Activated T-helper 9 cell treated with anti-CD3 and anti-CD28 coated beads, Interleukin-2, amount 50 U/mL, for 16 hours (primary cell): ENCODE results near the gene MFSD6.
"Not testable (repeated sequence)": the region's sequence is repeated elsewhere in the genome, so short reads cannot be mapped to it uniquely, and the experiment has no call there.

Experiments used
- DNase-seq: peaks from one replicate; pipeline ENCODE4 v3.0.0-alpha.2; 2020; ENCODE audit warnings: low read depth

MFSD6 gene

GRCh38 chr2:190466819-190467446, 58.8 kb downstream of the MFSD6 start:
- DNase-seq, result no peak

GRCh38 chr2:190467575-190468083, 59.5 kb downstream of the MFSD6 start:
- no peak for DNase-seq

- not testable (repeated sequence) for DNase-seq
Measured at GRCh38 chr2:190468354-190468753, 60.2 kb downstream of the MFSD6 start.

- DNase-seq, result no peak
Measured at GRCh38 chr2:190468814-190469569, 60.8 kb downstream of the MFSD6 start.

GRCh38 chr2:190469771-190470170, 61.6 kb downstream of the MFSD6 start:
- no peak for DNase-seq

DNA sequence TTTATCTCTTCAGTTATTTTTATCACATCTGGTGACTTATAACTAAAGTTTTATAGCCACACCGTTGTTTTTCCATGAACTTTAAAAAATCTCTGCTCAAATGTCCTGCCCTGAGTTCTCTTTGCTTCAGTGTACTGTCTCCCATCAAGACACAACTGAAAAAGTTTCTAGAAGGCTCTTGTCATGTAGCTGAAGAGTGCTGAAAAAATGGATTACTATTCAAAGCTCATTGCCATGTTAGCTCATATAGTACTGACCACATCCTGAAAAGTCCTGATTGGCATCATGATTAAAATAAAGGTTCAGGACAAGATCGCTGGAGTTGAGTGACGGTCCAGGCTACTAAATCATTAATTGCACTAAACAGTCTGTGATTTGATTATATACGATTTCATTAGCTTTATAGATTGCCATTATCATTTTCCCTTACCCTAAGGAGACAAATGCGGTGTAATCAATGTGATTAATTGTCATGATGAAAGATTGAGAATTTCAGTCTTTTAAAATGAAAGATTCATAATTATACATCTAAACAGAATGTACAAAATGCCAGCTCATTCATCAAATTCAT, 62.2 kb downstream of the MFSD6 start:
- no peak for DNase-seq

DNA sequence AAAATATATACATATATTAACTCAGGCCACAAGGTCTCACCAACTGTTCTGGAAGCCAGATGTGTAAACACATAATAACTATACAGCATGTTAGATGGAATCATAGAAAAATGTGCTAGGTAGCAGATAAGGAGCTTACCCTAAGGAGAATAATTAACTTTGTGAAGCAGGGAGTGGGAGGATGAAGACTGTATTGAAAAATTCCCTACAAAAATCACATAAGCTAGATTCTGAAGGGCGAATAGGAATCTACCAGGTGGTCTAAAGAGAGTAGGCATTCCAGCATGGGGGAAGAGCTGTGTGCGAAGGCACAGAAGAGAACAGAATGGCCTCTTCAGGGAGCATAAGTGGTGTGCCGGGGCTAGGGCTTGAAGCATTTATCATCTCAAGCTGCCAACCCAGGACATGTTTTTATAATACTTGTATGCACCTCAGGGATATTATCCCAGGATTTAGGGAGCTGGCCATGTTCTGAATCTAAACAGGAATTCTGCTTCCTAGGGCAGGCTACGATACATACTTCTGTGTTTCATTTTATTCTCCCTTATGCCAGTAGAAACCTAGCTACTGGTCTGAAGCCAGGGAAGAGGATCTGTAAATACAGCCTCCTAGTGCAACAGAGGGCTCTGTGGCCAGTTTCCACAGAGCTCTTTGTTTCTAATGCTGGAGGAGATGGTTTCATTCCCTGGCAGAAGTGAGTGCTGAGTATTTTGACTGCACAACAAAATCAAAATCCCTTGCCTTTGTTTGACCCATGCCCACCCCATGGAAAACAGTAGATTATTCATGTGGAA, 69.7 kb downstream of the MFSD6 start:
- DNase-seq, result no peak

DNA sequence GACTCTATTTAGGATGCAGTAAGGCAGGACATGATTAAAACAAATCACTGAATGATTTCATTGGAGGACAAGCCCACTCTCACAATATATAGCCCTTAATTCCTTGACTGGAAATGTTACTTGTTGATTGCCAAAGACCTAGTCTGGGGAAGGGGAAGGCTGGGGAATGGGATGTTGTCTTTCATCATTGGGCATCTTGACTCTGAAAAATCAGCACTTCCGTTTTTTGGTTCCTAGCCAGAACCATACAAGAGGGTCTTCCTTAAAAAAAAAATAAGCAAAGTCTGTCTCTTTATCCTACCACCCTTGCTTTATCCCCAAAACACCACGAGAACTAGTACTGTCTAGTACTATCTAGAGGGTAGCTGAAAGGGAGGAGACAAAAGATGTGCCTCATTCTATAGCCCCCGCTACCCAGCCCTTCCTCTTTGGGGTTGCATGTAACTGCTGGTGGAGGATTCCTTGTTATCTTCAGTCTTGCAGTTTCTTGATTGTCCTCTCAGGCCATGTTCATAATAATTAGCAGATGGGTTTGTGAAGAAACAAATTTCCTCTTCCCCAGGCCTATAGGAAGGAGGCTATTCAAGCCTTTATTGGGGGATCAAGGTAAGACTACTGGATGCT, 70.5 kb downstream of the MFSD6 start:
- DNase-seq, result no peak

DNA sequence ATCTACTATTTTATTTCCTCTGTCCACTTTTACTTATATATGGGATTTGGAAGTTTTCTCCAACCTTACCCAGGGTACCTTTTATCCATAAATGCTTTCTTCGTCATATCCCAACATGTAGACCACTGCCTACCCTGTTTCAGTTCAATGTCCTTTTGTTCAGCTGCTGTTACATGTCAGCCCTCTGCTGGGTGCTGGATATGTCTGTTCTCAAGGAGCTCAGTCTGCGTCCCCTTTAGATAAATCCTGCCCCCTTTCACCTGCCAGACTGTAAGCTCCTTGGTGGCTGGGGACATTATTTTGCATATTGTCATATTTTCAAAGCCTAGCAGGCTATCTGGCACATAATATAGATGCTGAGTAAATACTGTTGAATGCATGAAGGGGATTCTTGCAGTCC, 73.2 kb downstream of the MFSD6 start:
- no peak for DNase-seq

GRCh38 chr2:190482451-190482850, 74.3 kb downstream of the MFSD6 start:
- DNase-seq, result no peak

- no peak for DNase-seq
Measured at GRCh38 chr2:190486037-190486623, 78.0 kb downstream of the MFSD6 start.

DNA sequence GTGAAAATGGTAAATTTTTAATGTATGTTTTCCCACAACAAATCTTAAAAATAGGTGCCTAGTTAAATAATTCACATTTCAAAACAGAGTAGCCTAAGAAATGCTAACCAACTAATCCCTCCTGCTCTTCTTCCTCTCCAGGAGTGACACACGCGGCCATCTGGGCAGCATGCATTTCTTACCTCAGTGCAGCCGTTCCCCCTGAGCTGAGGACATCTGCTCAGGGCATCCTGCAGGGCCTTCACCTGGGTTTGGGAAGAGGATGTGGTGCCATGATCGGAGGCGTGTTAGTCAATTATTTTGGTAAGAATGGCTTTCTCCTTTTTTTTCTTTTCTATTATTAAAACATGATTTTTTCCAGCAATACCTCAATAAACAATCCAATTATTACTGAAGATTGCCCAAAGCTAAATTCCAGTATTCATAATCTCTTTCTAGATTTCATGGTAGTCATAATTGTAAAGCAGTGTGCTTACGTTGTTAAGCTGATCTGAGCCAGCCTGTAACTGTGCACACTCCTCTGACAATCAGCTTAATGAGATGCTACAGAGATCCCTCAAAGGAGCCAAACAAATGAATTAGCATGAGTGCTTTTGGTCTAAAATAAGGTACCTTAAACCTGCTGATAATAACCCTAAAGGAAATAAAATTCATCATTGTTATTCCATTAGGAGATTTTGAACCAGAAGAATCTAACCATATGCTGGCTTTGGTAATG, 80.5 kb downstream of the MFSD6 start:
- no peak for DNase-seq

DNA sequence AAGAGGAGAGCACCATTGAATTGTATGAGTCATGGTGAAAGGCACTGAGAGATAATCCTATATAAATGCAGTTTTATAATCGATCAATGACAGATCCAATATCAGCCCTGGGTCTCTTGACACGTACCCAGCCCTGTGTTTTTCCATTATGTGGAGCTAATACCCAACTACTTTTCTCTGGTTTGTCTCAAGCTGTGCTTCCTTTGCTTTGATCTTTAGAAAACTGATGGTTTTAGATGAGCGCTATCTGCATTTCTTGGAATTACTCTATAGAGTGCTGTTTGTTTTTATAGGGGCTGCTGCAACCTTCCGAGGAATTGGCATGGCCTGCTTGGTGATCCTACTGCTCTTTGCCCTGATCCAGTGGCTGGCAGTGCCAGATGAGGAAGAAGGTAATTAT, 81.3 kb downstream of the MFSD6 start:
- no peak for DNase-seq

DNA sequence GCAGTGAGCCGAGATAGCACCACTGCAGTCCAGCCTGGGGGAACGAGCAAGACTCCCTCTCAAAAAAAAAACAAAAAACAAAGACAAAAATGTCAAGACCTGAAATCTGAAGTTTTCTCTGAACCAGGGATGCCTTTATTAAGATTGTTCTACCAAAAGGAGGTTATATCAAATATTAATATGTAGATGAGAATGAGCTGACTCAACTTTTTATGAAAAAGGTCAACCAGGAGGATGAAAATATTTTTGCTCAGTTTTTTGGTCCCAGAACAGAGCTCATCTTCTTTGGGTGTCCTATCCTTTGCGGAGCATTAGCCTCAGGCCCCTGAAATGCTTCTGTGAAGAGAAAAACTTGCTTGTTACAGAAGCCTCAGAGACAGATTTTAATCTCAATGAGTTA, 82.3 kb downstream of the MFSD6 start:
- no peak for DNase-seq

- no peak for DNase-seq
Measured at GRCh38 chr2:190493095-190493494, 84.9 kb downstream of the MFSD6 start.

DNA sequence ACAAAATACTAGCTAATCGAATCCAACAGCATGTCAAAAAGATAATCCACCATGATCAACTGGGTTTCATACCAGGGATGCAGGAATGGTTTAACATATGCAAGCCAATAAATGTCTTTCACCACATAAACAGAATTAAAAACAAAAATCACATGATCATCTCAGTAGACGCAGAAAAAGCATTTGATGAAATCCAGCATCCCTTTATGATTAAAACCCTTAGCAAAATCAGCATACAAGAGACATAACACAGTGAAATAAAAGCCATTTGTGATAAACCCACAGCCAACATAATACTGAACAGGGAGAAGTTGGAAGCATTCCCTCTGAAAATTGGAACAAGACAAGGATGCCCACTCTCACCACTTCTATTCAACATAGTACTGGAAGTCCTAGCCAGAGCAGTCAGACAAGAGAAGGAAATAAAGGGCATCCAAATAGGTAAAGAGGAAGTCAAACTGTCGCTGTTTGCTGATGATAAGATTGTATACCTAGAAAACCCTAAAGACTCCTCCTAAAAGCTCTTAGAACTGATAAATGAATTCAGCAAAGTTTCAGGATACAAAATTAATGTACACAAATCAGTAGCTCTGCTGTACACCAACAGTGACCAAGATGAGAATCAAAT, 86.6 kb downstream of the MFSD6 start:
- DNase-seq, result not testable (repeated sequence)

GRCh38 chr2:190497428-190497827, 89.3 kb downstream of the MFSD6 start:
- no peak for DNase-seq

- no peak for DNase-seq
Measured at GRCh38 chr2:190499273-190499672, 91.1 kb downstream of the MFSD6 start.

DNA sequence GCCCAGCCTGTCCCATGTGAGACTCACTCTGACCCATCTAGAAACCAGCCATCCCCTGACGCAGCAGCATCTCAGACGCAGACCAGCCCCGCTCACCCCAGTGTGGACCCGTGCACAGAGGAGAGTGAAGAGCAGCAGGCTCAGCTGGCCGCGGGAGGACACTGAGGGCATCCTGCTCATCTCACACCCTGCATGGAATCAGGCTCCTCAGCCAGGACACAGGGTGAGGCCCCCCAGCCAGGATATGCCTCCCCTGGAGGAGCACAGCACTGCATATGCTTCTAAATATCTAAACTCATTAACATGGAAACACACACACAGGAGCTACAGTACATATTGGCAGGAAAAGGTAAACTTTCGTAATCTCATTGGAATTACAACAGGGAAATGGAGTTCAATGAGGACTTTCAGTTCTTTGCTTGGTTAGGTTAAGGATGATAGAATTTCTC, 91.9 kb downstream of the MFSD6 start:
- DNase-seq, result no peak

GRCh38 chr2:190501231-190501630, 93.1 kb downstream of the MFSD6 start:
- DNase-seq, result no peak
